HG02885 (cell line): ENCODE data around the gene MED15.
"Not testable (repeated sequence)": the region's sequence is repeated elsewhere in the genome, so short reads cannot be mapped to it uniquely, and the experiment has no call there.

Experiments used
- ATAC-seq: cut with Tn5 transposase; IDR thresholded peaks from one replicate; pipeline ENCODE4 v1.9.1; 2021; ENCODE audit warnings: mild to moderate bottlenecking; ENCODE audit not compliant: unreplicated experiment, poor library complexity

MED15 gene

DNA sequence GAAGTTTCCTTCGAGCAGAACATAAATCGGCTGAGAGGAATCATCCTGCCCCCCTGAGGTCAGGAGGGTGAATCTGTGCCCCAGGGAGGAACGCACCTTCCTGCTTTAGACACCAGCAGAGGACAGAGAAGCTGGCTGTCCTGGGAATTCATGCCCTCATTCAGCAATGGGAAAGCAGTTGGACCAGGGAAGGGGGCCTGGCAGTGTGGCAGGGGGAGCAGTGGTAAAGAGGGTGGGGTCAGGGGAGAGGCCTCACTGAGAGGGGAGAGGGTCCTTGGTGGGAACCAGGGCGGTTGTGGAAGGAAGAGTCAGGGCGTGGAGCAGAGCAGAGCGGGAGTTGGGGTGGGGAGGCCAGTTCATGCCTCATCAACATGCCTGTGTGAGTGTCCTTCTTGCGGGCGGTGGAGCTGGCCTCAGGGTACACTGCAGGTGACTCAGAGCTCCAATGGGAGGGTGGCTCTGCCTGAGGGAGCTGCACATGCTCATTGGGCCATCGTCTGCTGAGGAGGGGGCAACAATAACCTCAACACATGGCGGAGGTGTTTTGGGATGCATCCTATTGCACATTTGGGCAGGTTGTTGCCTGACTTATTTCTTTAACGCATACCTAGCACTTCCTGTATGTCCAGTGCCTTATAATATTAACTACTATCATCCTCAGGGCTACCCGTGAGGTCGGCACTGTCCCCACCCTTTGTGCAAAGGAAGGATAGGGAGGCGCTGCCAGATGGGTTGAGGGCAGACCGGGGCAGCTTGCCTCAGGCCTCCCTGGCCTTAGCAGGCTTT lies 23.2 kb downstream of the MED15 start:
- ATAC-seq, result no peak

DNA sequence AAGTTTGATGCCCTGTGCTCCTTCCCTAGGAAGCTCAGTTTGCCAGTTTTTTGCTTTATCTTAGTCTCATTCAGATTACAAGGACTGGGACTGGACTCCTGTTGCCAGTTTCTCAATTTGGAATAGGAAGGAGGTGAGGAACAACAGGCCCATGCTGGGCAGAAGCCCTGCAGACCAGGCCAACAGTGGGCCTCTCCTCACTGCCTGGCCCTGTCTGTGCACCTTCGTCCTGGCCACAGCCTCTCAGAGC lies 23.7 kb downstream of the MED15 start:
- no peak for ATAC-seq

DNA sequence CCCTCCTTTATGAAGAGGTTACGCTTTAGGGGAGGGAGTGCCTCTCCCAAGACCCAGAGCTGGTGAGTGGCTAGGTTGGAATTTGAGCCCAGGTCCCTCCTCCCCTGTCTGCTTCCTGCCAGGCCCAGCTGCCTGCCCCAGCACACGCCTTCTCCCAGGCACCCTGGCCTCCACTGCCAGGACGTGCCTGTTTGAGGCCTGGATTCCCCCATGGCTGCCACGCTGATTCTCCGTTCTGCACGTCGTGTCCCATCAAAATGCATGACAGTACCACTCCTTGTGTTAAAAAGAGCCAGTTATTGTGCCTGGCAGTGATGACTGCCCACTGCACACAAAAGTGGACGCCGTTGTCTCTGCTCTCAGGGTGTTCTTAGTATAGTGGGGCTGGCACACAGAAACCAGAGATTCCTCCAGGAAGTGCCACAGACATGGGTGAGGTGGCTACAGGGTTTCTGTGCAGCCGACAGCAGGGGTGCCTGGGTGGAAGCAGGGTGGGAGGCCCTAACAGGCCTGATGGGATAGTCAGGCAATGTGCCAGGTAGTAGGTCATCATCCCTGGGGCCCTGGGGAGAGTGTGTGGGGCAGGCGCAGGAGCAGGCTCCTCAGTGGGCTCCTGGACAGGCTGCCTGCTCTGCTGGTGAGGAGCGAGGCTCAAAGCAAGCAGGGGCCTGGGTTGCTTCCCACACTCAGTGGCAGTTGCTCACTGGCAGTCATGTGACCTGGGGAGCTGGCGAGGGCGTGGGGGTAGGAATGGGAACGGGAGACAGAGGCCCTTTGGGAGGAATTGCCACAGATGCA lies 24.2 kb downstream of the MED15 start:
- ATAC-seq, result no peak

DNA sequence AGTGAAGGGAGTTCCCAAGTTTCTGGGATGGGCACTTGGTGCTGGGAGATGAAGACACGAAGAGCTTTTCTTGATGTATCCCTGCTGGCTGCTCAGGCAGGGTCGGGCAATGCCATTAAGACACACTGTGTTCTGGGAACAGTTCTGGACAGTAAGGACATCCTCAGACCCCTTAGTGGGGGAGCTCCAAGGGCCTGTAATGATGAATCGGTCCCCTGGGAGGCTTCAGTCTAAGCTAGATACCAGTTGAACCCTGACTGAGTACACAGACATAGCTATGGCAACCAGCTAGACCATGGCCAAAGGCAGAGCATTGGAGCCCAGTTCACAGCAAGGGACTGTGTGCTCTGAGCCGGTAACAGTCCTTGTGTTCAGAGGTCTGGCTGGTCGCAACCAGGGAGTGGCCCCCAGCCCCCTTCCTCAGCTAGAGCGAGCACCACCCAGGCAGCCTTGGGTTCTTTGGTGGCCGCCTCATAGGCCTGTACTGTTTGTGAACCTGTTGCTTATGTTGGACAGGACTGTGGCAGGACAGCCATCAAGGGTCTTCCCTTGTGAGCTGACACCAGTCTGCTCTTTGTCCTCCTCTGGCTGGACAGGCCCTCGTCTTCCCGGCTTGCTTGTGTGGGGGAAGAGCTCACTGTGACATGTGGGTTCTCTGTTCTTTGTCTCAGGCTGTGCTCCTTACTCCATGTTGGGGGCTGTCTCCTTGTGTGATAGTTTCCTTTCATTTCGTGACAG lies 25.0 kb downstream of the MED15 start:
- ATAC-seq, result no peak

DNA sequence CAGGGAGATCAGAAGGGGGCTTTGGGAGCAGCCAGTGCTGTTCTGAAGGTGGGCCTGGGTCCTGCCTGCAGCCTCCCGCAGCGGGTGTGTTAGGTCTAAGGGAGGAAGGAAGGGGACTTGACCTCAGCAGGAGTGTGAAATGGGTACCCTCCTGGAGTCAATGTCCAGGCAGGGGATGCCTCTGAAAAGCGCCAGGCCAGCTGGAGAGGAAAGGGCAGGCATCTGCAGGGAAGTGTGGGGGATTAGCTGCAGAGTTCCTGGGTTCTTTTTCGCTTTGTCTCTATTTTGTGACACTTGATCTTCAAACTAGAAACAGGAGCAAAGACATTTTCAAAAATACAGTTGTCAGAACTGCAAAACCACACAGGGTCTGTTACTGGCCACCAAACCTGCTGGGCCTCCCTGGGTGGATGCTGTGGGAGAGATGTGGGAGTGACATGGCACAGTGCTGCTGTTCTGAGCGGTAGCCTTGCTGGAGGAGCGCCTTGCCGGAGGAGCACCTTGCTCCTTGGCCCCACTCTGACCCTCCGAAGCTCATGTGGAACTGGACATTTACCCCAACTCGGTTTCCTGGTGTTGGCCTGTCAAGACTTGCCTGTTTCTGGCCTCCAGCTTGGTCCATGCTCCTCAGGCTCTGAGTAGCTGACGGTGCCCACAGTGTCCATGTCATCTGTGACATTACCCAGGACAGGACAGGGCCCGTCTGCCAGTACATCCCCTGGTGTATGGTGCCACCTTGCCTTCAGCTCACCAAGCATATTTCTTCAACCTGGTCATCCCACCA lies 25.9 kb downstream of the MED15 start:
- no peak for ATAC-seq

DNA sequence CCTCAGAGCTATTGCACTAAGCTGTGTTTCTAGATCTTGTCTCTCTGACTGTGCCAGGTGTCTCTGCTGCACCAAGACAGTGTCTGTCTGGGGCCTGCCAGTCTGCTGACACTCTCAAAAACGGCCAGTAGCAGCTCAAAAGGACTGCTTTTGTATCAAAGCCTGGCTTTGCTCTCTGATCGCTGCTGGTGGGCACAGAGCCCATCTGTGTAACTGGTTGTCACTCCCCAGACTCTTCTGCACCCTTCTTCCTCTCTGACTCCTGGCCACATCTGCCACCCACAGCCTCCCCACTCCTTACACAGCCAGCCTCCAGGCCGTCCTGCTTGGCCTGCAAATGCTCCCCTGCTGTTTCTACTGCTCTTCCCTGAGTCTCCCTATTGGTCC lies 26.5 kb downstream of the MED15 start:
- ATAC-seq, result no peak

DNA sequence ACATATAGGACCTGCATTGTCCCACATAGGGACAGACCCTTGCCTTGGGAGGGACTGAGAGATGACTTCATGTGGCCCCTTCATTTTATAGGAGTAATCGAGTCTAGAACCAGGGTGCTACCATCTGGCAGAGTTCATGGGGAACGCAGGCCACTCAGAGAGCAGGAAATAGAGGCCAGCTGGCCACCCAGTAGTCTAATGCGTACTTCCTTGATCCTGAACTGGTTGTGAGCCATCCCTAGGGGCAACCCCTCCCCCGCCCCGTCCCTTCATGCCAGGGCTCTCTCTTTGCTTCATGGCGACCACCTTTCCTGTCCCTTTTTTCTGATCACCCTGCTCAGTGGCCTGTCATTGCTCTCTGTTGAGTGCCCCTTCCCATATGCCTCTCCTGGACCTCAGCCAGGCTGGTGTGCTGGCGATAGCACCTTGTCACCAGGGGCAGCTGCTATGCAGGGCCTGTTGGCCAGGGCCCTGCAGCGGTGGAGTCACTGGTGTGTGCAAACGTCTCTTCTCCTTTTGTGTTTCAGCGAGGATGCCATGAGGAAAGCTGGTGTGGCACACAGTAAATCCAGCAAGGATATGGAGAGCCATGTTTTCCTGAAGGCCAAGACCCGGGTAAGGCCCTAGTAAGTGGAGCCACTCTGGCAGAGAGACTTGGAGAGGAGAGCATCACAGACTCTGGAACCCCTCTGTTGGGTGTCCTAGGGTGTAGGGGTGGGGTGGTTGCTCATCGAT lies 29.3 kb downstream of the MED15 start:
- no peak for ATAC-seq

DNA sequence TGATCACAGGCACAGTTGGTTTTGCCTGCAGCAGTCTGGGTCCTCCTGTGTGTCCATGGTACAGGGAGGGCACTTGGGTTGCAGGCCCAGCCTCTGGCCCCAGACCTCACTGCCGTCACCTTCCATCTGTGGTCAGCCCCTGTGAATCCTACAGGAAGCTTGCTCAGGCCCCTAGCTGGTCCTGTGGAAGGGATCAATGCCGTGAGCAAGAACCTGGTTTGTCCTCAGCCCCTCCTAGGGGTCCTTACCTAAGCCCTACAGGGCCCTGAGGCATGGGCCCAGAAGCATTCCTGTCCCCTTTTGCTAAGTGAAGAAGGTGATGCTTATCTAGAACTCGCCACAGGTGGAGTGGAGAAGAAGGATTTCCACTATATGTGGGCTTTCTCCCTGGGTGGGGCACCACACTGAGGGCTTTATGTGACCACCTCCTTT lies 29.9 kb downstream of the MED15 start:
- ATAC-seq, result no peak

DNA sequence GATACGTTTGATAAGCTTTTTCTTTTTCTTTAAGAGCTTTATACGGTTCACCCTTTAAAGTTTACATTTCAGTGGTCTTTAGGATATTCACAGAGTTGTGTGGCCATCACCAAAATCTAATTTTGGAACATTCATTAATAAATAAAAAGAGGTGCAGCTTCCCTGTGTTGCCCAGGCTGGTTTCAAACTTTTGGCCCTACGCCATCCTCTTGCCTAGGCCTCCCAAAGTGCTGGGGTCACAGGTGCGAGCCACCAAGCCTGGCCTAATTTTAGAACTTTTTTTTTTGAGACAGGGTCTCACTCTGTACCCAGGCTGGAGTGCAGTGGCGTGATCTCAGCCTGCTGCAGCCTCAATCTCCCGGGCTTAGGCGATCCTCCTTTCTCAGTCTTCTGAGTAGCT lies 30.6 kb downstream of the MED15 start:
- ATAC-seq, result no peak

DNA sequence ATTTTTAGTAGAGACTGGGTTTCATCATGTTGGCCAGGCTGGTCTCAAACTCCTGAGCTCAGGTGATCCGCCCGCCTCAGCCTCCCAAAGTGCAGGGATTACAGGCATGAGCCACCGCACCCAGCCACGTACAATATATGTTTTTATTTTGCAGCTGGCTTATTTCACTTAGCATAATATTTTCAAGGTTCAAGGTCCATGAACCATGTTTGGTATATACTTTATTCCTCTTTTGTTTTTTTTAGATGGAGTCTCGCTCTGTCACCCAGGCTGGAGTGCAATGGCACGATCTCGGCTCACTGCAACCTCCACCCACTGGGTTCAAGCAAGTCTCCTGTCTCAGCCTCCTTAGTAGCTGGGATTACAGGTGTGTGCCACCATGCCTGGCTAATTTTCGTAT lies 31.5 kb downstream of the MED15 start:
- ATAC-seq, result not testable (repeated sequence)

DNA sequence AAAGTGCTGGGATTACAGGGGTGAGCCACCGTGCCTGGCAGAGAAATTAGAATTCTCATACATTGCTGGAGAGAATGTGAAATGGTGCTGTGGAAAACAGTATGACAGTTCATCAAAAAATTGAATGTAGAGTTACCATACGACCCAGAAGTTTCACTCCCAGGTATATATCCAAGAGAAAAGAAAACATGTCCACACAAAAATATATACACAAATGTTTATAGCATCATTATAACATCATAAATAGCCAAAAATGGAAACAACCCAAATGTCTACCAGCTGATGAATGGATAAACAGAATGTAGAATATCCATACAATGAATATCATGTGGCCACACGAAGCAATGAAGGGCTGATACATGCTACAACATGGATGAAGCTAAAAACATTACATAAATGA lies 34.6 kb downstream of the MED15 start:
- ATAC-seq, result no peak

DNA sequence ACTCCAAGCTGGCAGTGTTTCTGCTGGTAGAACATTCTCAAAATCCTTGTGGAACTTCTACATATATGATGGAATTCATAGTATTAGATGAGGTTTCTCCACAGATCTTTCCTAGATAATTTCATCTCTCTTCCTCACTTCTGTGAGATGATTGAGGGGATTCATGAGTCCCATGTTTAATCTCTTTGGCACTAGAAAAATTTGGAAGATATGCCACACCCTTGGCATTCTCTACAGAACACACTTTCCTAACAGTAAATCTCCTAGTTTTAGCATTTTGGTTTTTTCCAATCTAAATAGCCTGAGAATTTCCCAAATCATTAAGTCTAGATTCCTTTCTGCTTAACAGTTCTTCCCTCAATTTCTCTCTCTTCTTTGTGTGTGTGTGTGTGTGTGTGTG lies 35.3 kb downstream of the MED15 start:
- ATAC-seq, result no peak

DNA sequence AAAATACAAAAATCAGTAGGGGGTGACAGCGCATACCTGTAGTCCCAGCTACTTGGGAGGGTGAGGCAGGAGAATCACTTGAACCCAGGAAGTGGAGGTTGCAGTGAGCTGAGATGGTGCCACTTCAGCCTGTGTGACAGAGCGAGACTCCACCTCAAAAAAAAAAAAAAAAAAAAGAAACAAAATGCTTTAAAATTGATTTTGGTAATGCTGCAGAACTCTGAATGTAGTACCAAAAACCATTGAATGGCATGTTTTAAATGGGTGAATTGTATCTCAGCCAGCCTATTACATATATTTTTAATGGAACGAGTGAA lies 37.9 kb downstream of the MED15 start:
- ATAC-seq, result not testable (repeated sequence)

DNA sequence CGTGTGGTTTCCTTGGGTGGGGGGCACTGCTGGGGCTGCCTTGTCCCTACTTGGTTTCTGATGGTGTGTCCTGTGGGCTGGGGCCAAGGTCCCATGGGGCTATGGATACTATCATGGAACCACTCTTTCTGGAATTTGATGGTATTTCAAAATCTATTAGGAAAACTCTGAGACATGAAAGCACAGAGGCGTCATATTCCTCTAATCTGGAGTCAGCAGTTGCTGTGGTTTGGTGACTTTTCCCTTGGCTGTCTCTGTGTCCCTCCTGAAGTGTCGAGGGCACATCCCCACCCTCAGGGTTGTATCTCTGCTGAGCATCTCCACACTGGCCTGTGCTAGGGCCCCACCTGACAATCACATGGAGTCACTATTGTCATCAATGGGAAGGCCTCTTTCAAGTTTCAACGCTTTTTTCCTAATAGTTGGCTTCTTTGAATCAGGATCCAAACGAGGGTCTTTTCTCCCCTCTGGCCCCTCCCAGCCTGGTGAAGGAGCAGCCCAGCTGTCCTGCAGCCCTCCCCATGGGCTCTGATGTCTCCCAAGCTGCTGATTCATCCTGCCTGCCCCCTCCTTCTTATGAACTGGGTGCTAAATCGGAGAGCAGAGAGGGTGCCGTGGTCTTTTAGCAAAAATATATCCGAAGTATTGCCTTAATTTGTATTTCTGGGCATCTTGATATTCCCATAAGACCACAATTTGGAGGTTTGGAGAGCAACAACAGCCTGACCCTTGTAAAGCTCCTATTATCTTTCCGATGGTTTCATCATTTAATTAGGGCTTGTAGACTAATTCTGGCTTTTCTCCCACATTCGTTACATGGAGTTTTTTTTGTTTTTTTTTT lies 38.5 kb downstream of the MED15 start:
- no peak for ATAC-seq

DNA sequence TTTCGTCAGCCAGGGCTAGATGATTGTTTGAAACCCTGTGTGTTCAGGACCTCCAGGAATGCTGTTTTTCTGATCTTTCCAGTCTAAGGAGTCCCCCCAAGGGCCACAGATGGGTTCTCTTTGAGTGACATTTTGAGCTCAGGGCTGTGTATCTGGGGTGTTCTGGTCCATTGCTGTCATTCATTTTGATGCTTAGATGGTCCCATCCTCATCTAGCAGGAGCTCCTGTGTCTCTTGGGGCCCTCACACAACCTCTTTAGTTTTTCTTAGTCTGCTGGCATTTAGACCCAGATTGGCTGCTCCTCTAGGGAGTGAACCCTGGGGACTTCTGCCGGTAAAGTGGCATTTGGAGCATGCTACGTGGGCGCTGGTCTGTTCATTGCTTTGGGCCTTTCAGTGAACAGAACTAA lies 39.1 kb downstream of the MED15 start:
- no peak for ATAC-seq

DNA sequence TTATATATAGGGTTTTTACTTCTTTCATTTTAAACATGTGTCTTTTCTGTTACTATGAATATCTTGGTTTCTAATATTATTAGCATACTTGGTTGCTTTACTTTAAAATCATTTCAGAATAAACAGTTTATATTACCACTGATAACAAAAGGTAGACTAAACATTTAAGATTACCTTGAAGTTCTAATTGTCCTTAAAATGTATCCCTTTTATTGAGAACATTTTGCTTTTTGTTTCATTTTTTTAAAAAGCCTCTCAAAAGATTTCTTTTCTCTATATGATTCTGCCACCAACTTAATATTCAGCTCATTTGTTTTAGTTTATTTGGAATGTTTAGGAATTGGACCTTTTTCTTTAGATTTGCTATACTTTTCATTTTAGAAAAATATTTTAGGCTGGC lies 39.6 kb downstream of the MED15 start:
- no peak for ATAC-seq

DNA sequence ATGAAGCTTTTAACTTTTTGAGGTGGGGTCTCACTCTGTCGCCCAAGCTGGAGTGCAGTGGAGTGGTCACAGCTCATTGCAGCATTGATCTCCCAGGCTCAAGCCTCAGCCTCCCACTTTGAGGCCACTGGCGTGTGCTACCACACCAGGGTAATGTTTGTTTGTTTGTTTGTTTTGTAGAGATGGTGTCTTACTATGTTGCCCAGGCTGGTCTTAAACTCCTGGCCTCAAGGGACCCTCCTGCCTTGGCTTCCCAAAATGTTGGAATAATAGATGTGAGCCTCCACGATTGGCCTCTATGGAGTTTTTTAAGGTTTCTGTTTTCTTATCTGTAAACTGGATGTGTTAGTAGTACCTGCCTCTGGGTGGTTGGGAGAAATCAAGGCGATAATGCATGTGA lies 41.4 kb downstream of the MED15 start:
- ATAC-seq, result no peak

DNA sequence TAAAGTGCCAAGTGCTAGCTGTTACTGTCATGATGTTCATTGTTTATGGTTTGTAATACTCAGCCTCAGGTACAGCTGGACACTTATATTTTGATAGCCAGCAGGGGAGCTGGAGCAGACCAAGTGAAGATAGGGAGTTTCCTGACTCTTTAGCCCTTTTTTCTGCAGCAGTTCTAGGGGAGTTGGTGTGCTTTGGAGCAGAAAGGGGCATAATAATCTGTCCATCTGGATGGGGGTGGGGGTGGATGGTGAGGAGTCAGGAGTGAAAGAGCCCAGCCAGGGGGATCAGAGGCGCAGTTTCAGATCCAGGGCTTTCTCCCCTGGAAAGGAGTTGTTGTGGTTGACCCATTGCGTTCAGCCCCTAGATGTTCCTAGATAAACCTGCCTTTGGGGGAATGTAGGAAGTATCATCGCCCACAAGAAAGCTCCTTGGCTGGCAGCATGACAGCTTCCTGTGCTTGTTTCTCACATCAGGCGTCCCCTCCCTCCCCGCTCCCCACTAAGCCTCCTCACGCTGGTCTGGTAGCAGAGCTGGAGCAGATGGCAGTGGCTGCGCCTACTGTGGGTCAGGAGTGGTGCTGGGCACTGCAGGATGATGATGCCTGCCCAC lies 41.9 kb downstream of the MED15 start:
- no peak for ATAC-seq
